NCI-H2227 (cell line): ENCODE measurements around the gene BICRA.
"Not testable (repeated sequence)": the region's sequence is repeated elsewhere in the genome, so short reads cannot be mapped to it uniquely, and the experiment has no call there.

ENCODE experiments used
- DNase-seq: peaks from one replicate; lab custom pipeline; 2025; ENCODE audit not compliant: unreplicated experiment; lab: John Stamatoyannopoulos, UW

The BICRA gene

DNA sequence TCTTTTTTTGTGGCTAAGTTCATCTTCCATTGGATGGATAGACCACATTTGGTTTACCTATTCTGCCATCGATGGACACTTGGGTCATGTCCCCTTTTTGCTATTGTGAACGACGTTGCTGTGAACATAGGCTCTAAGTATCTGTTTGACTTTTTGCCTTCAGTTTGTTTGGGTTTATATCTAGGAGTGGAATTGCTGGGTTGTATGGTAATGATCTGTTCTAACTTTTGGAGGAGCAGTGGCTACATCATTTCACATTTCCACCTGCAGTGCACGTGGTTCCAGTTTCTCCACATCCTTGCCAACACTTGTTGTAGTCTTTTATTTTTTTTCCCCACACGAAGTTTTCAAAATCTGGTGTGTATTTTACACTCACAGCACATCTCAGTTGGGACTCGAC lies 21.7 kb downstream of the BICRA start:
- no peak for DNase-seq

DNA sequence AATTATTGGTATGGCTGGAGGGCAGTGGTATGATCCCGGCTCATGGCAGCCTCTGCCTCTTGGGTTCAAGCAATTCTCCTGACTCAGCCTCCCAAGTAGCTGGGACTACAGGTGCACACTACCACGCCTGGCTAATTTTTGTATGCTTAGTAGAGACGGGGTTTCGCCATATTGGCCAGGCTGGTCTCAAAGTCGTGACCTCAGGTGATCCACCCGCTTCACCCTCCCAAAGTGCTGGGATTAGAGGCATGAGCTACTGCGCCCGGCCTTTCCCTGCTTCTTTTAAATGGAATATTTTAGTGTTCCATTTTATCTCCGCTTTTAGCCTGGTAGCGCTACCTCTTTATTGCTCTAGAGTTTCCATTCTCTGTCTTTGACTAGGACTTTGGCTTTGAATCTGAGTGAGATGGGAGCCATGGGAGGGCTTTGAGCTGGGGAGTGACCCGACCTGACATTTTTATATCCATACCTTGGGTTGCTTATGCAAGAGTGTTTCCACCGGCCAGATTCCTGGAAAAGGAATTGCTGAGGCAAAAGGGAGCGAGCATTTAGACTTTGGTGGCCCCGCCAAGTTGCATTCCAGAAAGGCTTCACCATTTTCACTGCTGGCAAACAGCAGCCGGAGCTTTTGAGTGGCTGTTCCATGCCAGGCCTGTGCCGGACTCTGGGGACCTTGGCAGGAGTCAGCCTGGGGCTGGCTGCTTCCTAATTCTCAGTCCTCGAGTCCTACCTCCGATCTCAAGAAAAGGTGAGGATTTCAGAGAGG lies 22.9 kb downstream of the BICRA start:
- no peak for DNase-seq

DNA sequence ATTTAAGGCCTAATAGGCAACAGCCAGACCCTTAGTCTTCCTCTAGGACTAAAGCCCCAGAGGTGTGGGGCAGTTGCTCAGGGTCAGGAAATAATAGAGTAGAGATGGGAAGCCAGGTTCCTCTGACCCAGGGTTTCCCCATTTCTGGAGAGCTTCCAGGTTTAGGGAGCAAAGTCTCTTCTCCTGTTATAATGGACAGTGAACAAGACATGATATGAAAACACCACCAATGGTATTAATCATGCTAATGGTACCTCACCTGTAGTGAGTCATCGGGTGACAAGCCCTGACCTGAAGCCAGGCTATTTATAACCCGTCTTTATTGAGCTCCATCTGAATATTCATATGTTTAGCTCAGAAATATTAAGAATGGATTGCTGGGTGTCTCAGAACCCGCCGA lies 24.6 kb downstream of the BICRA start:
- no peak for DNase-seq

DNA sequence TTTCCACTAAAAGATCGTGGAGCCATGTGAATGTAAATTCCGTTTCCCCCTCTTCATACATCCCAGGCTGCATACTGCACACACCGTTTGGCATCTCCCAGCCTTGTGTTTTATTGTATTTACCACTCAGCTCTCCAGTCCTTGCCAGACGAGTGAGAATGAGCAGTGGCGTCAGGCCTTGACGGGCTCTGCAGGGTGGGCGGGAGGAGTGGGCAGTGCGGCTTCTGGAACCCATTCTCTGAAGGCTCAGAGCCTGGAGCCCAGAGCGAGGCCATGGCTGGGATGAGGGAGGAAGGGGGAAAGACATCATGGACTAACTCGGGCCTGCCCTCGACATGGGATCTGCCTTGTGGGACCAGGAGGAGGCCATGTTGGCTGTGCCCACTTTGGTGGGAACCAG lies 25.1 kb downstream of the BICRA start:
- DNase-seq: no peak

DNA sequence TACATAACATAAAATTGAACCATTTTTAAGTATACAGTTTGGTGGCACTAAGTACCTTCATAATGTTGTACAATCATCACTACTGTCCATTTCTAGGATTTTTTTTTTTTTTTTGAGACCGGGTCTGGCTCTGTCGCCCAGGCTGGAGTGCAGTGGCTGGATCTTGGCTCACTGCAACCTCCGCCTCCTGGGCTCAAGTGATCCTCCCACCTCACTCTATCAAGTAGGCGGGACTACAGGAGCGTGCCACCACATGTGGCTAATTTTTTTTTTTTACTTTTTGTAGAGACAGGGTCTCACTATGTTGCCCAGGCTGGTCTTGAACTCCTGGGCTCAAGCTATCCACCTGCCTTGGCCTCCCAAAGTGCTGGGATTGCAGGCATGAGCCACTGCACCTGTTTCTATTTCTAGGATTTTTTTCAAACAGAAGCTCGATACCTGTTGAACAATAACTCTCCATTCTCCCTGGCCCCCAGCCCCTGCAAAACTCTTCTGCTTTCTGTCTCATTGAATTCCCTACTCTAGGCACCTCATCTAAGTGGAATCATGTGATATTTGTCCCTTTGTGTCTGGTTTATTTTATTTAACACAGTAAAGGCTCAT lies 26.3 kb downstream of the BICRA start:
- DNase-seq: not testable (repeated sequence)

DNA sequence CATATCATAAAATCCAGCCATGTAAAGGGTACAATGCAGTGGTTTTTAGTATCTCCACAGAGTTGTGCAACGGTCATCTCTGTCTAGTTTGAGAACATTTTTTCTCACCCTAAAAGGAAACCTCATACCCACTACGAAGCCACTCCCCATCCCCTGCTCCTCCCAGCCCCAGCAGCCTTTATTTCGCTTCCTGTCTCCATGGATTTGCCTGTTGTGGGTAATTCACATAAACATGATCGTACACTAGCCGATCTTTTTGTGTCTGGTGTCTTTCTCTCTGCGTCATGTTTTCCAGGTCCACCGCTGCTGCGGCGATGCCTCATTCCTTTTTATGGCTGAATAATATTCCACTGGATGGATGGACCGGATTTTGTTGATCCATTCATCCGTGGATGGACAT lies 28.6 kb downstream of the BICRA start:
- no peak for DNase-seq

DNA sequence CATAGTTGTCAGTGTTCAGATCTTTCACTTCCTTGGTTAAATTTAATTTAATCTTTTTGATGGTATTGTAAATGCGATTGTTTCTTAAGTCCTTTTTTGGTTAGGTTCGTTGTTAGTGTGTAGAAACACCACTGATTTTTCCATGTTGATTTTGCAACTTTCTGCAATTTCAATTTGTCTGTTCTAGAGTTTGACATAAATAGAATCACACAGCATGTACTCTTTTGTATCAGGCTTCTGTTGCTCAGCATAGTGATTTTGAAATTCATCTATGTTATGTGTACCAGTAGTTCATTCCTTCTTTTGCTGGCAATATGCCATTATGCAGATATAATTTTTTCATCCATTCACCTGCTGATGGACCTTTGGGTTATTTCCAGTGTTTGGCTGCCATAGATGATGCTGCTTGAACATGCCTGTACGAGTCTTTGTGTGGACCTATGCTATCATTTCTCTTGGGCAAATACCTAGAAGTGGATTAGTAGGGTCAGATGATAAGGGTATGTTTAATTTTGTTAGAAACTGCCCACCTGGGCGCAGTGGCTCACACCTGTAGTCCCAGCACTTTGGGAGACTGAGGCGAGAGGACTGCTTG lies 33.1 kb downstream of the BICRA start:
- DNase-seq: no peak

DNA sequence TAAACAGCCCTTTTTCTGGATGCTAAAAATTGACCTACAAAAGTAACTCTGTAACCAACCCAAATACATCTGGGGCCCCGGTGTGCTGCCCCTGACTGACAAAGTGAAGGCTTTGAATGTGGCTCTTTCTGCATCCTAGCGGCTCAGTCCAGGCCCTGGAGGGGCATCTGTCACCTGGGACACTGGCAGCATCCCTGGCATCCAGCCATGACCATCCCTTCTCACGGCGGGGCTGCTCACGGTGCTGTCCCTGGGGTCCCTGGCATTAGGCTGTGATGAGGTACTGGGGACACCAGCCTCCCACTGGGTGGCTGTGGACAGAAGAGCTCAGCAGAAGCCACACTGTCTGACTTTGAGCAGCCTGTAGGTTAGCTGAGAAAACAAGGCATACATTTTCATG lies 34.3 kb downstream of the BICRA start:
- DNase-seq: no peak

DNA sequence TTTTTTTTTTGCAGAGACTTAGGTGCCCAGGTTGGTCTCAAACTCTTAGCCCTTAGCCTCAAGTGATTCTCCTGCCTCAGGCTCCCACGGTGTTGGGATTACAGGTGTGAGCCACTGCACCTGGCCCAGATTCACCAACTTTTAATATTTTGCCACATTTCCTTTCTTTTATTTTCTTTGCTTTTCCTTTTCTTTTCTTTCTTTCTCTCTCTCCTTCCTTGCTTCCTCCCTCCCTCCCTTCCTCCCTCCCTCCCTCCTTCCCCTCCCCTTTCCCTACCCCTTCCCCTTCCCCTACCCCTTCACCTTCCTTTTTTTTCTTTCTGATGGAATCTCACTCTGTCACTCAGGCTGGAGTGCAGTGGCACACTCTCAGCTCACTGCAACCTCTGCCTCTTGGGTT lies 35.3 kb downstream of the BICRA start:
- no peak for DNase-seq

DNA sequence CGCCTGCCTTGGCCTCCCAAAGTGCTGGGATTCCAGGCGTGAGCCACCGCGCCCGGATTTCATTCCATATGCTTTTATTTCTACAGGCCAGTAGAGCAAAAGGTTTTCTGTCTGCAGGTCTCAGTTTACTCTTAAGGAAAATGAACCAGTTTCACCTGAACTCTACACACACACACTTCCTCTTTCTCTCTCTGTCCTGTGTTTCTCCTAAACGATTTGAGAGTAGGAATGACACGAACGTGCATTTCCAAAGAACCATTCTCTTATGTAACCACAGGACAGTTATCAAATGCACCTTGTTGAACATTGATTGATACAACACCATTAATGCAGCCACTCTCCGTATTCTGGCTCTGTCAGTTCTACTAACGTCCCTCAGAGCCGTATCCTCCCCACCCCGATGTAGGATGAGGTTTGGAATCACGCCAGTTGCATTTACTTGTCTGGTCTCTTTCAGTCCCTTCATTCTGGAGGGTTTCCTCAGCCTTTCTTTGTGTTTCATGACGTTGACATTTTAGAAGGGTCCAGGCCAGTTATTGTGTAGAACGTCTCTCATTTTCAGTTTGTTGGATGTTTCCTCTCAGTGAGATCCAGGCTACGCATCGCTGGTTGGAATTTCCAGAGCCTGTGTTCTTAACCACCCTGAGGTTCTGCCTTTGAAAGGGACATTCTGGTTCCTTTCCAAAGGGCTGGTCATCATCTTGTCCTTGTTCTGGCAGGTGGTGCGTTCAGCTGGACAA lies 36.0 kb downstream of the BICRA start:
- DNase-seq: no peak

DNA sequence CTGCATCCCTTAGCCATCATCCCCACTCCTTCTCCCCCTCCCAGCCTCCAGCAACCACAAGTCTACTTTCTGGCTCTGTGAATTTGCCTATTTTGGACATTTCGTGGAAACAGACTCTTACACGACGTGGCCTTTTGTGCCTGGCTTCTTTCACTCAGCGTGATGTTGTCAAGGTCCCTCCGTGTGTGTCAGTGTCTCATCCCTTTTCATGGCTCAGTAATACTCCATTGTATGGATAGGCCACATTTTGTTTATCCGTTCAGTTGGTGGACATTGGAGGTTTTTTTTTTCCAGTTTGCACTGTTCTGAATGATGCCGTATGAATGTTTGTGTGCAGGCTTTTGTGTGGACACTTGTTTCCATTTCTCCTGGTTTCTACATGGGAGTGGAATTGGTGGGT lies 38.0 kb downstream of the BICRA start:
- DNase-seq: no peak

DNA sequence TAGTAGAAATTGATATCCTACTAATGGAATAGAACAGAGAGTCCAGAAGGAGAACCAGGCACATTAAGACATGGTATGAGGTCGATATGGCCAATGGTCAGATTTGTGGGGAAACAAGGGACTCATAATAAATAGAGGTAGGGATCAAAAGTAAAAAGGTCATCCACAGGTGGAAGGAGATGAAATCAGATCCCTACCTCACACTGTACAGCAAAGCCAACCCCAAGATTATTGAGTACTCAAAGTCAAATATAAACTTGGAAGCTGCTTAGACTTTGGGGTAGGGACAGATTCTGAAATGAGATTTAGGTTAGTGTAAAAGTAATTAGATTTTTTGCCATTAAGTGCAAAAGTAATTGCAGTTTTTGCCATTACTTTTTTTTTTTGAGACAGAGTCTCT lies 40.7 kb downstream of the BICRA start:
- DNase-seq: no peak

DNA sequence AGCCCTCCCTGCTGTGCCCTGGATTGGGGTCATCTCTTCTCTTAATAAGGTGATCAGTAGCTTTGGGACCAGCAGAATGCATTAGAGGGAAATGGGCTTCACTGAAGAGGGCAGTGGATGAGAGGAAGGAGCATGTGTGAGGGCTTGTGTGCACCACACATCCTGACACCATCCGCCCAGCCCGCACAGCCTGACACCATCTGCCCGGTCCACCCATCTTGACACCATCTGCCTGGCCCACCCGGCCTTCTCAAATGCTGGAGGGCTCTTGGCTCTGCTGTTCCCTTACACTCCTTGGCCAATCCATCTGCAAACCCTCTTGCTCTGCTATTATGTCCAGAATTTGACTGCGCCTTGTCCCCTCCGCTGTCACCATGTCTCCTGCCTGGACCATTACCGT lies 41.8 kb downstream of the BICRA start:
- DNase-seq: no peak

DNA sequence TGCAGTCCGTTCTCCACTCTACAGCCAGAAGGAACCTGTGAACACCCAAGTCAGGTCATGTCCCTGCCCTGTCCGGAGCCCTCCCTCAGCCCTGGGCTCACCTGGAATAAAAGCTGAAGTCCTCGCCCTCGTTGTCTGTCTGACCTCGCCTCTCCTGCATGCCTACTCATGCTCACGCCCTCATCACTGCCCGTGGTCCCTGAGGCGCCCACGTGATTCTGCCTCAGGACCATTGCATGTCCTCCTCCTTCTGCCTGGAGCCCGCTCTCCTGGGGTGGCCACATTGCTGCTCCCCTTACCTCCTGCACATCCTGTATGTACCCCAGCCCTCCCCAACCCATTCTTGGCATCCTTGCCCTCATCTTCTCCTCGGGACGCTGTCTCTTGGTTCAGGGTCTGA lies 42.2 kb downstream of the BICRA start:
- DNase-seq: no peak

DNA sequence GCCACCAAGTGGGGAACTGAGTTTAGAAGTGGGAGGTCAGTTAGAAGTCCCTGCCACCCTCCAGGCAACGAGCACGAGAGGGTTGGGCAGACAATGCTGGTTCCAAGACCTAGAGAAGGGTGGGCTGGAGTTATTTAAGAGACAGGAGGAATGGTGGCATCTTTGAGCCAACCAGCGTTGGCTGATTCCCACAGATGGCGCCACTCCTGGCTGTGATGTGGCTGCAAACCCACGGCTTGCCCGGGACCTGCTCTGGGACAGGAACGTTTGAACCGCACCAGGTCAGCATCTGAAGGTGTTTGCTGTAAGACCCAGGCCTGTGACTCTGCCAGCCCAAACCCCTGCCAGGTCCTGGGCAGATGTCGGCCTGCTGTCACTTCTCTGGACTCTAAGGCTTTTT lies 42.8 kb downstream of the BICRA start:
- DNase-seq: no peak

DNA sequence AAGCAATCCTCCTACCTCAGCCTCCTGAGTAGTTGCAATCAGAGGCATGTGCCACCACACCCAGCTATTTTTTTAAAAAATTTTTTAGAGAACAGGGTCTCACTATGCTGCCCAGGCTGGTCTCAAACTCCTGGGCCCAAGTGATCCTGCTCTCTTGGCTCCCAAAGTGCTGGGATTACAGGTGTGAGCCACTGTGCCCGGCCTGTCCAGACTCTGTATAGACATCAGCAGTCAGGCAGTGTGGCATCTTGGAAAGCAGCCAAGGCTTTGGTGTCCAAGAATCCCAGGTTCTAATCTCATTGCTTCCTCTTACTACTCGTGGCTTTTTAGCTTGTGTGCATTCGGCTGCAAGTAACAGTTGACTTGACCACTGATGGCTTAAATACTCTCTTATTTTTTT lies 43.4 kb downstream of the BICRA start:
- no peak for DNase-seq

DNA sequence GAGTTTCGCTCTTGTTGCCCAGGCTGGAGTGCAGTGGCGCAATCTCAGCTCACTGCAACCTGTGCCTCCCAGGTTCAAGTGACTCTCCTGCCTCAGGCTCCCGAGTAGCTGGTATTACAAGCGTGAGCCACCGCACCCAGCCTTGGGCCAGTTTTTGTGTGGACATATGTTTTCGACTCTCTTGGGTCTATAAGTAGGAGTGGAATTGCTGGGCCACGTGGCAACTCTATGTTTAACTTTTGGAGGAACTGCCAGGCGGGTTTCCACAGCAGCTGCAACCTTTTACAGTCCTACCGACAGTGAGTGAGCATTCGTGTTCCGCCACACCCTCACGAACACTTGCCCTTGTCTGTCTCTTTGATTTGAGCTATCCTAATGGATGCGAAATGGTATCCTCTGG lies 44.9 kb downstream of the BICRA start:
- no peak for DNase-seq

DNA sequence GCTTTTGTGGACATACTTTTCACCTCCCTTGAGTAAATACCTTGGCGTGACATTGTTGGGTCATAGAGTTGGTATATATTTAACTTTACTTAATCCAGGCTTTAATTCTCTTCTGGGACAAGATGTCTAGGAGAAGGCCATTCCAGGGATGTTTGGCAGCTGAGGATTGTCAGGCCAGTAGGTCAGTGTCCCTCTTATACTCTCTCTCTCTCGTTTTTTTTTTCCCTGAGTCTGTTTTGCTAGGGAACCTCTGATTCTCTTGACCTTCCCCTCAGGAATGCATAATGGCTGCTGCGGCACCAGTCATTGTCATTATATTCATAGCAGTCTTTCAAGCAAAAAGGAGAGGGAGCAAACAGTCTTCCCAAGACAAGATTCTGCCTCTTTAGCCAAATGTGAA lies 48.8 kb downstream of the BICRA start:
- DNase-seq: no peak

DNA sequence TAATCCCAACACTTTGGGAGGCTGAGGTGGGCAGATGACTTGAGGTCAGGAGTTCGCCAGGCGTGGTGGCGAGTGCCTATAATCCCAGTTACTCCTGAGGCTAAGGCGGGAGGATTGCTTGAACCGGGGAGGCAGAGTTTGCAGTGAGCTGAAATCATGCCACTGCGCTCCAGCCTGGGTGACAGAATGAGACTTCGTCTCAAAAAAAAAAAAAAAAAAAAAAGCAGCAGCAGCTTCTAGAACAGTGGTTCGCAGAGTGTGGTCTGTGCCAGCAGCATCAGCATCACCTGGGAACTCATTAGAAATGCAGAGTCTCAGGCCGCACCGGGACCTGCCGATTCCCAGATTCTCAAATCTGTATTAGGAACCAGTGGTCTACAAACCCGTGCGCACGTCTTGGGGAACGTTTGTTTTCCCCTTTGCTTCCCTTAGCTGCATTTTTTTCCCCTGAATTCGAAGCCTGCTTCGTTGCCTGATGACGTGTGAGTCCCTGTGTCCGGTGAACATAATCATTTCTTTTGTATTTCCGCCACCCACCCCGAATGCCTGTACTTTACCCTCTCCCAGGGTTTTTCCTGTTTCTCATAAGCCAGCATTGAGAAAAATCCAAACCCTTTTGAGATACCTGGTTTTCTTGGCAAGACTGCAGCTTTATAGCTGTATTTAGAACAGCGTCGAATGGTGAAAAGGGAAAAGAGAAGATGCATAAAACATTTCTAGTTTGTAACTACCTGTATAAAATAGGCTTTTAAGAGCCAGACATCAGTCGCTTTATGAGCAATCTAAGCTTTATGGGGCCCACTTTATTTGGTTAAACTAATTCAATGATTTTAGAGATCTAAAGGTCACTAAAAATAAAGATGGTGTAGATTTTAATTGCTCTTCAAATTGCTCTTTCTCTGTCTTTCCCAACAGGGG lies 49.8 kb downstream of the BICRA start:
- DNase-seq: no peak

DNA sequence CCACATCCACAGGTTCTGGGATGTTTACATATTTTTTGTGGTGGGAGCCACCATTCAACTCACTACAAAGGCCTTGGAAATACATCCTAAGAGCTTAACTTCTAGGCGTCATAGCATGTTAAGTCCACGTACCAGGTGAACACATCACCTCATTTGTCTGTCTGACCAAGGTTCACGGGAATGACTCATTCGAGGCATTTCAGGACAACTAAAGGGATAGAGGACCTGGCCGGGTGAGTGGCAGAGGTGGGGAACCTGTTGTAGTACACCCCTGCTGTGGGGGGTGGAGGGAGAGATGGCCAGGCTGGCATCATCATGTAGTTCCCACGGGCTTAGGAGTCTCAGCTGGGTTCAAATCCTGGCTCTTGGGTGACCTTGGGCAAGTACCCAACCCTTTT lies 51.5 kb downstream of the BICRA start:
- no peak for DNase-seq

DNA sequence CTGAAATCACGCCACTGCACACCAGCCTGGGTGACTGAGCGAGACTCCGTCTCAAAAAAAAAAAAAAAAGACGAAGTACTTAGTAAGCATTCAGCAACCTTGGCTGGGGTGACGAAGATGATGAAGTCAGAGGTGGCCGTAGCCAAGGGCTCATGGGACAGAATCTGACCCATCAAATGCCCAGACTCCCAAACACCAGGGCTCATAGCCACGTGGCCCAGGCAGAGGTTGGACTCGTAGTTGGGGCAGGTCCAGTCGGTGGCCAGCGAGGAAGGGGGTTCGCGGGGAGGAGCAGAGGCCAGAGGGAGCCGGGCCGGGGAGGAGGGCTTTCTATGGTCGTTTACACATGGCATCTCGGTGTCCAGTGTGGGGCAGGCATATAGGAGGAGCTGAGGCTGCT lies 52.2 kb downstream of the BICRA start:
- DNase-seq: no peak
